ENCODE measurements around the gene CPNE7.

The CPNE7 gene

GRCh38 chr16:89552329-89552728 is 23.2 kb upstream of the CPNE7 start:
- H3K4me1 ChIP-seq (ENCODE audit: insufficient read depth, low read length) = no peaks in the 10 kb centered on the region
- no peak overlapping the region for H3K9ac ChIP-seq (ENCODE audit: low read depth, low read length)
- no peak overlapping the region for H3K27ac ChIP-seq (ENCODE audit: low read depth, low read length)
- no peaks in the 10 kb centered on the region for H3K27me3 ChIP-seq (ENCODE audit: insufficient read depth, low read length)
- 97% methylated on average over 22 of the region's 22 CpGs for WGBS
- H3K4me3 ChIP-seq (ENCODE audit: low read length) = no peak overlapping the region
- H3K9me3 ChIP-seq (ENCODE audit: insufficient read depth, low read depth, low read length) = no peaks in the 10 kb centered on the region
- peaks cover 95% of the 10 kb centered on the region for H3K36me3 ChIP-seq (ENCODE audit: insufficient read depth, low read length)

- no peaks in the 10 kb centered on the region for H3K27me3 ChIP-seq (ENCODE audit: insufficient read depth, low read length)
- peaks cover 93% of the 10 kb centered on the region for H3K36me3 ChIP-seq (ENCODE audit: insufficient read depth, low read length)
- H3K4me3 ChIP-seq (ENCODE audit: low read length) = no peak overlapping the region
- no peaks in the 10 kb centered on the region for H3K9me3 ChIP-seq (ENCODE audit: insufficient read depth, low read depth, low read length)
- no peak overlapping the region for H3K9ac ChIP-seq (ENCODE audit: low read depth, low read length)
- 95% methylated on average over 13 of the region's 13 CpGs for WGBS
- H3K4me1 ChIP-seq (ENCODE audit: insufficient read depth, low read length) = no peaks in the 10 kb centered on the region
- H3K27ac ChIP-seq (ENCODE audit: low read depth, low read length) = no peak overlapping the region
Observed at GRCh38 chr16:89552913-89553312, 22.6 kb upstream of the CPNE7 start.

- H3K4me1 ChIP-seq (ENCODE audit: insufficient read depth, low read length) = no peaks in the 10 kb centered on the region
- no peak overlapping the region for H3K9ac ChIP-seq (ENCODE audit: low read depth, low read length)
- peaks cover 86% of the 10 kb centered on the region for H3K36me3 ChIP-seq (ENCODE audit: insufficient read depth, low read length)
- H3K4me3 ChIP-seq (ENCODE audit: low read length) = no peak overlapping the region
- WGBS = 93% methylated on average over 18 of the region's 18 CpGs
- no peak overlapping the region for H3K27ac ChIP-seq (ENCODE audit: low read depth, low read length)
- H3K27me3 ChIP-seq (ENCODE audit: insufficient read depth, low read length) = no peaks in the 10 kb centered on the region
- H3K9me3 ChIP-seq (ENCODE audit: insufficient read depth, low read depth, low read length) = no peaks in the 10 kb centered on the region
Observed at GRCh38 chr16:89553733-89554132, 21.8 kb upstream of the CPNE7 start.

GRCh38 chr16:89554343-89554742 is 21.2 kb upstream of the CPNE7 start:
- Histone ChIP-seq H3K36me3 (ENCODE audit: insufficient read depth, low read length) (peaks cover 80% of the 10 kb centered on the region), H3K4me3 (ENCODE audit: low read length) (no peak overlapping the region), H3K27me3 (ENCODE audit: insufficient read depth, low read length) (no peaks in the 10 kb centered on the region), H3K9me3 (ENCODE audit: insufficient read depth, low read depth, low read length) (no peaks in the 10 kb centered on the region), H3K4me1 (ENCODE audit: insufficient read depth, low read length) (no peaks in the 10 kb centered on the region), H3K27ac (ENCODE audit: low read depth, low read length) (no peak overlapping the region), H3K9ac (ENCODE audit: low read depth, low read length) (no peak overlapping the region)
- whole genome bisulfite sequencing = 95% methylated on average over 12 of the region's 12 CpGs

- H3K4me1 ChIP-seq (ENCODE audit: insufficient read depth, low read length) = no peaks in the 10 kb centered on the region
- H3K4me3 ChIP-seq (ENCODE audit: low read length) = no peak overlapping the region
- 94% methylated on average over 16 of the region's 16 CpGs for WGBS
- no peaks in the 10 kb centered on the region for H3K9me3 ChIP-seq (ENCODE audit: insufficient read depth, low read depth, low read length)
- no peak overlapping the region for H3K9ac ChIP-seq (ENCODE audit: low read depth, low read length)
- H3K27ac ChIP-seq (ENCODE audit: low read depth, low read length) = no peak overlapping the region
- H3K36me3 ChIP-seq (ENCODE audit: insufficient read depth, low read length) = peaks cover 71% of the 10 kb centered on the region
- H3K27me3 ChIP-seq (ENCODE audit: insufficient read depth, low read length) = no peaks in the 10 kb centered on the region
Observed at GRCh38 chr16:89555265-89555664, 20.3 kb upstream of the CPNE7 start.

GRCh38 chr16:89555780-89556179 is 19.8 kb upstream of the CPNE7 start:
- Histone ChIP-seq H3K9ac (ENCODE audit: low read depth, low read length) (no peak overlapping the region), H3K4me3 (ENCODE audit: low read length) (no peak overlapping the region), H3K36me3 (ENCODE audit: insufficient read depth, low read length) (peaks cover 66% of the 10 kb centered on the region), H3K27ac (ENCODE audit: low read depth, low read length) (no peak overlapping the region), H3K27me3 (ENCODE audit: insufficient read depth, low read length) (no peaks in the 10 kb centered on the region), H3K9me3 (ENCODE audit: insufficient read depth, low read depth, low read length) (no peaks in the 10 kb centered on the region), H3K4me1 (ENCODE audit: insufficient read depth, low read length) (no peaks in the 10 kb centered on the region)
- WGBS = 92% methylated on average over 13 of the region's 13 CpGs

GRCh38 chr16:89556750-89557689 is 18.5 kb upstream of the CPNE7 start:
- Histone ChIP-seq H3K9ac (ENCODE audit: low read depth, low read length) (no peak overlapping the region), H3K36me3 (ENCODE audit: insufficient read depth, low read length) (peaks cover 64% of the 10 kb centered on the region), H3K9me3 (ENCODE audit: insufficient read depth, low read depth, low read length) (no peaks in the 10 kb centered on the region), H3K4me3 (ENCODE audit: low read length) (no peak overlapping the region), H3K27me3 (ENCODE audit: insufficient read depth, low read length) (no peaks in the 10 kb centered on the region), H3K4me1 (ENCODE audit: insufficient read depth, low read length) (peaks cover 4% of the 10 kb centered on the region), H3K27ac (ENCODE audit: low read depth, low read length) (peak overlapping the region; percentile 61)
- WGBS = 83% methylated on average over 34 of the region's 34 CpGs

GRCh38 chr16:89557690-89558490 is 17.7 kb upstream of the CPNE7 start:
- Histone ChIP-seq H3K4me3 (ENCODE audit: low read length) (no peak overlapping the region), H3K27ac (ENCODE audit: low read depth, low read length) (no peak overlapping the region), H3K9ac (ENCODE audit: low read depth, low read length) (no peak overlapping the region), H3K36me3 (ENCODE audit: insufficient read depth, low read length) (peaks cover 64% of the 10 kb centered on the region), H3K9me3 (ENCODE audit: insufficient read depth, low read depth, low read length) (no peaks in the 10 kb centered on the region), H3K4me1 (ENCODE audit: insufficient read depth, low read length) (peaks cover 13% of the 10 kb centered on the region), H3K27me3 (ENCODE audit: insufficient read depth, low read length) (no peaks in the 10 kb centered on the region)
- WGBS = 94% methylated on average over 19 of the region's 19 CpGs

GRCh38 chr16:89560378-89561141 is 15.0 kb upstream of the CPNE7 start, which contains the start of gene RPL13:
Gene RPL13 (plus strand): TSS chr16:89560682. CDS start chr16:89560960, 278 bp downstream.
- under 1% methylated on average over 87 of the region's 87 CpGs for WGBS
- H3K4me3 ChIP-seq (ENCODE audit: low read length) = peak within 1 kb of the TSS; percentile 95
- H3K4me1 ChIP-seq (ENCODE audit: insufficient read depth, low read length) = peaks cover 27% of the 10 kb centered on the region
- peaks cover 54% of the 10 kb centered on the region for H3K36me3 ChIP-seq (ENCODE audit: insufficient read depth, low read length)
- peak within 1 kb of the TSS; percentile 98 for H3K27ac ChIP-seq (ENCODE audit: low read depth, low read length)
- H3K9me3 ChIP-seq (ENCODE audit: insufficient read depth, low read depth, low read length) = no peaks in the 10 kb centered on the region
- peak within 1 kb of the TSS; percentile 98 for H3K9ac ChIP-seq (ENCODE audit: low read depth, low read length)
- H3K27me3 ChIP-seq (ENCODE audit: insufficient read depth, low read length) = no peaks in the 10 kb centered on the region

GRCh38 chr16:89561142-89561883 is 14.2 kb upstream of the CPNE7 start:
- H3K9ac ChIP-seq (ENCODE audit: low read depth, low read length) = peak overlapping the region; percentile 98
- peaks cover 27% of the 10 kb centered on the region for H3K4me1 ChIP-seq (ENCODE audit: insufficient read depth, low read length)
- H3K27ac ChIP-seq (ENCODE audit: low read depth, low read length) = peak overlapping the region; percentile 98
- WGBS = 4% methylated on average over 58 of the region's 58 CpGs
- H3K9me3 ChIP-seq (ENCODE audit: insufficient read depth, low read depth, low read length) = no peaks in the 10 kb centered on the region
- peaks cover 47% of the 10 kb centered on the region for H3K36me3 ChIP-seq (ENCODE audit: insufficient read depth, low read length)
- H3K27me3 ChIP-seq (ENCODE audit: insufficient read depth, low read length) = no peaks in the 10 kb centered on the region
- peak overlapping the region; percentile 95 for H3K4me3 ChIP-seq (ENCODE audit: low read length)

Measured in HUES64 (cell line).